Calu3 (cell line): Measurements from ENCODE around the gene LIMS1. TPM values are rescaled to one million over a fixed set of nuclear protein-coding genes. Genes with fewer than 3 reads are reported as not detected.

Source experiments
- BruUV-seq: library from RNA; stranded (reverse); fragments of 400-500 nt; replicated peaks from 2 replicates; lab custom pipeline; 2021; lab: Mats Ljungman, UMichigan
- CTCF ChIA-PET: fragments of 300-600 bp; sonication (Branson Sonifier 250); formaldehyde crosslinking; loops from one replicate; lab custom pipeline; 2022; ENCODE audit warnings: antibody characterized with exemption; lab: Charles Lee
- DNase-seq: peaks from one replicate; pipeline ENCODE4 v3.0.0; 2022
- H3K27ac Mint-ChIP-seq: one replicate; pipeline ENCODE4 v1.8.0; 2022; ENCODE audit warnings: mixed read lengths; ENCODE audit not compliant: unreplicated experiment
- H3K27me3 Mint-ChIP-seq: one replicate; pipeline ENCODE4 v1.8.0; 2022; ENCODE audit warnings: mixed read lengths; ENCODE audit not compliant: unreplicated experiment
- H3K36me3 Mint-ChIP-seq: one replicate; pipeline ENCODE4 v1.8.0; 2022; ENCODE audit warnings: mild to moderate bottlenecking, moderate library complexity, mixed read lengths; ENCODE audit not compliant: insufficient read depth, unreplicated experiment
- H3K4me1 Mint-ChIP-seq: one replicate; pipeline ENCODE4 v1.8.0; 2022; ENCODE audit warnings: mild to moderate bottlenecking, low read depth, mixed read lengths; ENCODE audit not compliant: unreplicated experiment
- H3K4me3 Mint-ChIP-seq: one replicate; pipeline ENCODE4 v1.8.0; 2022; ENCODE audit warnings: mild to moderate bottlenecking, low read depth, moderate library complexity, mixed read lengths; ENCODE audit not compliant: unreplicated experiment
- H3K9me3 Mint-ChIP-seq: one replicate; pipeline ENCODE4 v1.8.0; 2022; ENCODE audit warnings: low read depth, mixed read lengths; ENCODE audit not compliant: unreplicated experiment
- intact Hi-C: fragments of 100-400 bp; cut with micrococcal nuclease; formaldehyde crosslinking; loops from one replicate; pipeline ENCODE4 v1.10.0; 2022; ENCODE audit not compliant: unreplicated experiment
- total RNA-seq: library from RNA; stranded (reverse); gene quantifications from 2 replicates; pipeline ENCODE4 v1.2.3, GENCODE V29; 2022
- TF ChIP-seq, protein P1 (sequence below): fragments of 200-600 bp; IDR thresholded peaks from one replicate; pipeline ENCODE4 v1.8.0; 2022; ENCODE audit warnings: antibody characterized with exemption; ENCODE audit not compliant: unreplicated experiment

The LIMS1 gene
- total RNA-seq, 1 experiment from 2014 or later, result 51.5 TPM

DNA sequence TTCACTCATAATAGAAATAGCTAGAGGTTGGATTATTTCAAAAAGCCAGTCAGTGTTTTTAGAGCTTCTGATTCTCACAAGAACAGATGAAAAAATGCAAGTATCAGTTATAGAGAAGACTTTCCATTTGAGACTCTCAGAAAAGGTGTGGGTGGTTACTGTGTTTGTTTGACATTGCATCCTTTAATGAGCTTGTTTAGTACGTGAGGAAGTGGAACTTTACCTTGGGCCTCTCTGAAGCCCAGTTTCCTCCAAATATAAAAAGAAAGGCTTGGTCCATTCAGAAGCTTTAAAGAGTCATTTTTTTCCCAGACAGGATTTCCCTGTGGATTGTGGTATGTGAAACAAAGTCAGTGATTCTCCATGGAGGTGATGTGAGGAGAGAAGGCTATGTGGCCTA lies 95.1 kb downstream of the LIMS1 start:
- TF ChIP-seq, protein P1, sequence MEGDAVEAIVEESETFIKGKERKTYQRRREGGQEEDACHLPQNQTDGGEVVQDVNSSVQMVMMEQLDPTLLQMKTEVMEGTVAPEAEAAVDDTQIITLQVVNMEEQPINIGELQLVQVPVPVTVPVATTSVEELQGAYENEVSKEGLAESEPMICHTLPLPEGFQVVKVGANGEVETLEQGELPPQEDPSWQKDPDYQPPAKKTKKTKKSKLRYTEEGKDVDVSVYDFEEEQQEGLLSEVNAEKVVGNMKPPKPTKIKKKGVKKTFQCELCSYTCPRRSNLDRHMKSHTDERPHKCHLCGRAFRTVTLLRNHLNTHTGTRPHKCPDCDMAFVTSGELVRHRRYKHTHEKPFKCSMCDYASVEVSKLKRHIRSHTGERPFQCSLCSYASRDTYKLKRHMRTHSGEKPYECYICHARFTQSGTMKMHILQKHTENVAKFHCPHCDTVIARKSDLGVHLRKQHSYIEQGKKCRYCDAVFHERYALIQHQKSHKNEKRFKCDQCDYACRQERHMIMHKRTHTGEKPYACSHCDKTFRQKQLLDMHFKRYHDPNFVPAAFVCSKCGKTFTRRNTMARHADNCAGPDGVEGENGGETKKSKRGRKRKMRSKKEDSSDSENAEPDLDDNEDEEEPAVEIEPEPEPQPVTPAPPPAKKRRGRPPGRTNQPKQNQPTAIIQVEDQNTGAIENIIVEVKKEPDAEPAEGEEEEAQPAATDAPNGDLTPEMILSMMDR, result no peak
- CTCF ChIA-PET, result interaction anchor here (1.2 kb wide), 1 partner anchor 12 kb away, joined by 3 read pairs; no protein-coding TSS in a partner anchor
- no TSS peak for BruUV-seq

DNA sequence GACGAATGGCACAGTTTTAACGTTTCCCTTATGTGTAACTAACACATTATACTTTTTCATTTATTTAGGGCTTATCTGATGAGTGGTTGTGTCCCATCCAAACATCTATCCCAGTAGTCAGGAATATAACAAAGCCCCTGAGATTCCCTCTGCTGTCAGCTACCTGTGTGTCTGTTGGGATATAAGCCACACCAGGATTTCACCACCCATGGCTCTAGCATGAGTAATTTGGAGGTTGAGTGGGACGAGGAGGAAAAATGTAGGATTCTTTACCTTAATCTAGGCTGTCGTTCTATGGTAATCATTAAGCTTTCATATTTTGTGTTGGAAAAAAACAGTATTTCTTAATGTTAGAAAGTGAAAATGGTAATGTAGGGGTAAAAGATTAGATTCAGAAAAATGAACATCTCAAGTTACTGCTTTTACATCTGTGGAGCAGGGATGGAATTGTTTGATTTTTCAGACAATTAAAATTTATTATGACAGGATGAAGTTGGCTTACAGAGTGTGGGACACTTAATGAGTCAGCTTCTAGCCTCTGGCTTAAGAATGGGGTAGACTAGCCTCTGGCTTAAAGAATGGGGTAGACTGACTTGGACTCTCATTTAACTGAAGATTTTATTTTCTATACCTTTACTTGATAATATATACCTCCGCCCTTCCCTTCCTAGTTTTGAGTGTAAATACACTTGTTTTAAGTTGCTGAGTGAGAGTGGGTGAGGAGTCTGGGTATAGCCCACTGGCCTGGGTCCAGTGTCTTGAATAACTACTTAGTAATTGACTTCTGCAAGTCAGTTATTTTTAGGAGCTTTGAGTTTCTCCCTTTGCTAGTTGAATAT lies 96.5 kb downstream of the LIMS1 start:
- Mint-ChIP-seq H3K27me3 (no peaks in the 10 kb centered on the region), H3K4me1 (peaks cover 46% of the 10 kb centered on the region), H3K9me3 (no peaks in the 10 kb centered on the region), H3K4me3 (no peak overlapping the region), H3K27ac (no peak overlapping the region), H3K36me3 (no peaks in the 10 kb centered on the region)
- TF ChIP-seq, protein P1, result no peak
- intact Hi-C loops, result no loop called here
- CTCF ChIA-PET, result interaction anchor here (2.5 kb wide), 1 partner anchor 10 kb away, joined by 7 read pairs; no protein-coding TSS in a partner anchor
- BruUV-seq, result no TSS peak
- DNase-seq, result no peak

More for the DNA sequence above, 95.1 kb downstream of the LIMS1 start:
- H3K9me3 Mint-ChIP-seq, result no peaks in the 10 kb centered on the region
- peaks cover 43% of the 10 kb centered on the region for H3K4me1 Mint-ChIP-seq
- DNase-seq, result no peak
- intact Hi-C loops, result no loop called here
- no peaks in the 10 kb centered on the region for H3K36me3 Mint-ChIP-seq
- H3K4me3 Mint-ChIP-seq, result no peak overlapping the region
- no peak overlapping the region for H3K27ac Mint-ChIP-seq
- no peaks in the 10 kb centered on the region for H3K27me3 Mint-ChIP-seq

DNA sequence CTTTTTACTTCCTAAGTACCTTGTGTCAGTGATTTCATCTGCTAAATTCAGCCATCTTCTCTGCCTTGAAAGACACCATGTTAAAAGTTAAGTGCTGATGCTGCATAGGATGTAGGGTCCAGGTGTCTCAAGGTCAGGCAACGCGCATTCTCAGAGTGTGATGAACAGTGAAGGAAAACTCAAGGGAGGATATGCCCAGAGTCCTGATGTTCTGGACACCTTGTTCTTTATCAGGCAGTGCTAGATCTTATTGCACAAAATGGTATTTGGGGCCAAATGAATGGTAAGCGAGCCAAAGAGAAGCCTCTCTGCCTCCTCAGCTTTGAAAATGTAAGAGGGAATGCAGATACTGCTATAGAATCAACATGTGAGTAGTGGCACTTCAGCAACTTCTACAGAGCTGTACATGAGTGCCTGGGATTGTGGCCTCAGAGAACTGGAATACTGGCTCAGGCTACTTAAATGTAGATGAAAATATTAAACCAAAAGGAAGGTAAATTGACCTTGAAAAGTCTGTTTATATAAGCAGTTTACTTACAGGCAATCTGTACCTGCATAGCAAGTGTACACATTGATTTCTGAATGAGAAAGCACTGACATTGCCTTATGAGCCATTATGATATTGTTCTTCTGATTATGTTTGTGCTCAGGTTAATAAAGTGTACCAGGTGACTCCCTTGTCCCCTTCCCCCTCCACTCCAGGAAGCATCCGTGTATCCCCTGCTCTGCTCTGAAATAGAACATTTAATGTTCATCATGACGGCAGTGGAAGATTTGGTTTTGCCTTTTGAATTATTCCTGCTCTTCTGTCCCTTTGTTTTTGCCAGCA lies 98.3 kb downstream of the LIMS1 start:
- H3K27ac Mint-ChIP-seq, result no peak overlapping the region
- CTCF ChIA-PET, result interaction anchor here (1.4 to 2.5 kb wide), 2 partner anchors 11 to 22 kb away, joined by 3 to 7 read pairs; no protein-coding TSS in a partner anchor

DNA sequence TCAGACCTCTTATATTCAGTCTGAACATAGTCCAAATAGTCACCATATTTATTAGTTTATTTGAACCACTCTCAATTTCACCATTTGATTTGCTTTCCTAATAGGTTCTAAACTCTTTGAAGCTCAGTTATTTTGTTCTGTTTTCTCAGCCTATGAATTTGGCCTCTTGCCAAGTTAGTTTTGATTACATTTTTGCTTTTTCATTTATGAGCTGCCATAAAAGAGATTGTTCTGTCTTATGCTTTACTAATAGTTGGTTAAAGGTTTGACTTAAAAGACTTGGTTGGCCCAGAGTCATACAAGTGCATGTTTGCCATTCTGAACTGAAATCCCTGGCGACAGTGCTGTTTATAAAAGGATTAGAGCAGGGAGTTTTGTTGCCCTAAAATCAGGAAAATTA lies 99.1 kb downstream of the LIMS1 start:
- no peak overlapping the region for H3K4me3 Mint-ChIP-seq
- no TSS peak for BruUV-seq
- H3K36me3 Mint-ChIP-seq, result no peaks in the 10 kb centered on the region
- no peak for DNase-seq
- intact Hi-C loops, result no loop called here
- no peak overlapping the region for H3K27ac Mint-ChIP-seq
- CTCF ChIA-PET, result interaction anchor here (0.7 to 1.4 kb wide), 2 partner anchors 16 to 22 kb away, joined by 3 read pairs; no protein-coding TSS in a partner anchor
- H3K4me1 Mint-ChIP-seq, result peaks cover 68% of the 10 kb centered on the region
- TF ChIP-seq, protein P1, result no peak
- H3K27me3 Mint-ChIP-seq, result no peaks in the 10 kb centered on the region
- no peaks in the 10 kb centered on the region for H3K9me3 Mint-ChIP-seq

More for the DNA sequence above, 98.3 kb downstream of the LIMS1 start:
- Mint-ChIP-seq H3K4me3 (no peak overlapping the region), H3K36me3 (no peaks in the 10 kb centered on the region), H3K27me3 (no peaks in the 10 kb centered on the region), H3K9me3 (no peaks in the 10 kb centered on the region), H3K4me1 (peaks cover 61% of the 10 kb centered on the region)
- no TSS peak for BruUV-seq
- TF ChIP-seq, protein P1, result no peak
- DNase-seq, result no peak
- intact Hi-C loops, result no loop called here
